Right atrium auricular region (tissue), 2 donors: ENCODE results near the gene ATP2B2. TPM values are rescaled to one million over a fixed set of nuclear protein-coding genes. Genes with fewer than 3 reads are reported as not detected.

ENCODE experiments used
- DNase-seq: peaks from one replicate; pipeline ENCODE4 v3.0.0-alpha.2; 2019; ENCODE audit warnings: low spot score
- H3K27ac ChIP-seq, 2 donors: fragments of 200-600 bp; sonication (generic); 1 replicate in 1 of 2; 2 replicates in 1 of 2; pipeline ENCODE4 v1.5.1; 2016 to 2019
- H3K27me3 ChIP-seq, 2 donors: fragments of 200-600 bp; sonication (generic); one replicate each; pipeline versions ENCODE4 v1.5.1 to v1.6.0; 2017 to 2019
- H3K36me3 ChIP-seq: fragments of 200-600 bp; sonication (generic); one replicate; pipeline ENCODE4 v1.5.1; 2016
- H3K4me1 ChIP-seq, 2 donors: fragments of 200-600 bp; sonication (generic); one replicate each; pipeline versions ENCODE4 v1.5.1 to v1.6.0; 2017 to 2019
- H3K4me3 ChIP-seq, 2 donors: fragments of 200-600 bp; sonication (generic); 1 replicate in 1 of 2; 2 replicates in 1 of 2; pipeline ENCODE4 v1.5.1; 2017 to 2019; ENCODE audit warnings: mild to moderate bottlenecking in 1 of 2, moderate library complexity in 1 of 2
- H3K9me3 ChIP-seq, 2 donors: fragments of 200-600 bp; sonication (generic); one replicate each; pipeline ENCODE4 v1.5.1; 2019
- CTCF ChIP-seq, 2 donors: fragments of 200-600 bp; sonication (generic); IDR thresholded peaks; one replicate each; pipeline ENCODE4 v1.5.1; 2019; ENCODE audit warnings: antibody characterized with exemption in 2 of 2
- total RNA-seq, 2 donors: library from RNA; depleted of rRNA; stranded (reverse); fragments of >200 nt; gene quantifications; one replicate each; pipeline ENCODE4 v1.1.0, GENCODE V29; 2016

The ATP2B2 gene
- under 1 TPM; 0.12 to 0.15 TPM for total RNA-seq

GRCh38 chr3:10505050-10505790 is at the start of gene ATP2B2:
Gene ATP2B2, minus strand, starts transcription at chr3:10505586. Its CDS starts 56,043 bp downstream, at chr3:10449543.
- Histone ChIP-seq H3K4me1 (peaks cover 0 to 12% of the 10 kb centered on the region in 2 donors), H3K9me3 (no peaks in the 10 kb centered on the region), H3K4me3 (peak within 1 kb of the TSS; percentile 29 to 40), H3K27me3 (no peaks in the 10 kb centered on the region), H3K36me3 (no peaks in the 10 kb centered on the region), H3K27ac (no peak within 1 kb of the TSS)
- no peak for TF ChIP-seq CTCF (IDR thresholded peaks at IDR 0.05)
- no peak for DNase-seq

DNA sequence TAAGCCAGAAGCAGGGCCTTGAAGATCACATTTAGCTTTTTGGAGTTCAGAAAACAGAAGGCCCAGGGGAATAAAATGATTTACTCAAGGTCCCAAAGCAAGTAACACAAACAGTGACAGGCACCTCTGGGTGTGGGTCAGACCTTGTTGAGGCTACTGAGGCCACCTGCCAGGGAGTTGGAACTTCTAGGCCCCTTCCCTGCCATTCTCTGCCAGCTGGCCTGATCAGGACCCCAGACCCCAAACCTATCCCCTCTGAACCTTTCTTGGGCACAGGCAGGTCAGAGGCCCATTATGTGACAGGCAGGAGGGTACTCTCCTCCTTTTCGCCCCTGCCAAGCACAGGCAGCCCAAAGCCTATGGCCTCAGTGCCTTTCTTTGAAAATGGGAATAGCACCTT is 49.4 kb upstream of the ATP2B2 start:
- TF ChIP-seq CTCF (IDR thresholded peaks at IDR 0.05): no peak
- H3K4me1 ChIP-seq: no peaks in the 10 kb centered on the region

DNA sequence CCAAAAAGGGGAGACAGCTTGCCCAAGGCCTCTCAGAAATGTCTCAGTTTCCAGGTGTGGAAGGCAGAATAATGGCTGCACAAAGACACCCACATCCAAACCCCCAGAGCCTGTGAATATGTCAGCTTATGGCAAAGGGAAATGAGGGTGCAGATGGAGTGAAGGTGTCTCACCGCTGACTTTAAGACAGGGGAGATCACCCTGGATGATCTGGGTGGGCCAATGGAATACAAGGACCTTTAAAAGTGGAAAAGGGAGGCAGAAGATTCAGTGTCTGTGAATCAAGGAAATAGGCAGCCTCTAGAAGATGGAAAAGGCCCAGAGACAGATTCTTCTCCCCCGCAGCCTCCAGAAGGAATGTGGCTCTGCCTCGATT is 48.8 kb upstream of the ATP2B2 start:
- Histone ChIP-seq H3K27ac (no peak overlapping the region), H3K4me1 (no peaks in the 10 kb centered on the region), H3K27me3 (no peaks in the 10 kb centered on the region), H3K36me3 (no peaks in the 10 kb centered on the region), H3K4me3 (no peak overlapping the region), H3K9me3 (no peaks in the 10 kb centered on the region)
- no peak for TF ChIP-seq CTCF (IDR thresholded peaks at IDR 0.05)
- no peak for DNase-seq

More for the DNA sequence above, 49.4 kb upstream of the ATP2B2 start:
- Histone ChIP-seq H3K27ac (no peak overlapping the region), H3K27me3 (no peaks in the 10 kb centered on the region), H3K9me3 (no peaks in the 10 kb centered on the region), H3K36me3 (no peaks in the 10 kb centered on the region), H3K4me3 (no peak overlapping the region)
- DNase-seq: no peak

DNA sequence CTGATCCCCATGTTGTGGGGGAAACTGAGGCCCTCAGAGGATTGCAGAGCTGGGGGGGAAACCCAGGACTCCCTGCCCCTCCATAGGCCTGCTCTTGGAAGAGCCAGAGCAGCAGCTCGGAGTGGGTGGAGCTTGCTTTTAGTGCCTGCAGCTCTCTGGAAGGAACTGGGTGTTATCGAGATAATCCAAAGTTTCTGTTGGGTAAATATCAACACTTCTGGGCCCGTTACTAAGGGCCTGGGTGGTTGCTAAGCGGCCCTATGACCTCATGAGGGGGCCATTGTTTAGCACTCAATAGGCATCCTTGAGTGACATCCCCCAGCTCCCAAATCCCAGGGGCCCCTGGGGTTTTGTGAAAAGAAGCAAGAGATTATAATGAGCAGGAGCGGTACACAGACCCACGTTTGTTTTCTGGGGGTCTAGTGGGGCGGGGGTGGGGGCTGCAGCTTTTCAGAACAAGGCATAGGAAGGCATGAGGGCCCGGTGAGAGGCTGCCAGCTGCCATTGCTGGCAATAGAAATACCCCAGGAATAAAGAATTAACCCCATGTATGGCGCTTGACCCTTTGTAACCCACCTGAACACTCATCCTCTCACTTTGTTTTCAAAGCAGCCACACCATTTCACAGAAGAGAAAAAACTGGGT is 48.3 kb upstream of the ATP2B2 start:
- Histone ChIP-seq H3K36me3 (no peaks in the 10 kb centered on the region), H3K9me3 (no peaks in the 10 kb centered on the region), H3K27ac (no peak overlapping the region), H3K4me1 (no peaks in the 10 kb centered on the region), H3K4me3 (no peak overlapping the region), H3K27me3 (no peaks in the 10 kb centered on the region)
- DNase-seq: peak; percentile 46
- no peak for TF ChIP-seq CTCF (IDR thresholded peaks at IDR 0.05)

- H3K27ac ChIP-seq: no peak overlapping the region
- no peaks in the 10 kb centered on the region for H3K9me3 ChIP-seq
- H3K4me1 ChIP-seq: no peaks in the 10 kb centered on the region
- H3K4me3 ChIP-seq: no peak overlapping the region
- DNase-seq: peak; percentile 50
- no peaks in the 10 kb centered on the region for H3K27me3 ChIP-seq
- no peaks in the 10 kb centered on the region for H3K36me3 ChIP-seq
- TF ChIP-seq CTCF (IDR thresholded peaks at IDR 0.05): no peak
These were observed 47.2 kb upstream of the ATP2B2 start for GRCh38 chr3:10552631-10552943.
